K562 (cell line): ENCODE data around the gene TSTD1.

ENCODE experiments used
- CTCF ChIP-seq, 3 experiments: IDR thresholded peaks in 2 of 3; conservative IDR thresholded peaks in 1 of 3; 2 replicates each; pipeline ENCODE4 v1.5.1; 2011 to 2012; ENCODE audit warnings: low read length in 3 of 3, mild to moderate bottlenecking in 3 of 3, control low read depth in 2 of 3, improper control_type of control experiment in 1 of 3, inconsistent platforms in 1 of 3, low read depth in 1 of 3, mixed read lengths in 1 of 3, moderate library complexity in 1 of 3; ENCODE audit not compliant: insufficient read depth in 2 of 3
- FOXJ3 ChIP-seq: sonication (generic); formaldehyde crosslinking; IDR thresholded peaks from 2 replicates; pipeline ENCODE4 v1.4.0; 2020; ENCODE audit warnings: mild to moderate bottlenecking, missing genetic modification reagents
- MEF2A ChIP-seq: IDR thresholded peaks from 2 replicates; pipeline ENCODE4 v1.6.1; 2011; ENCODE audit warnings: low read depth, mild to moderate bottlenecking, low read length, moderate library complexity; ENCODE audit not compliant: control insufficient read depth
- PATZ1 ChIP-seq: fragments of 250-450 bp; sonication (Bioruptor Pico); IDR thresholded peaks from 2 replicates; pipeline ENCODE4 v1.5.0; 2020; ENCODE audit warnings: mild to moderate bottlenecking, borderline replicate concordance
- PRDM10 ChIP-seq: fragments of 450-650 bp; IDR thresholded peaks from 2 replicates; pipeline ENCODE4 v1.6.1; 2018; ENCODE audit not compliant: partially characterized antibody
- PTRF ChIP-seq: fragments of 450-650 bp; IDR thresholded peaks from 2 replicates; pipeline ENCODE4 v1.6.1; 2016; ENCODE audit warnings: mild to moderate bottlenecking, missing genetic modification characterization, missing compliant biosample characterization
- RAD21 ChIP-seq, 2 experiments: fragments of 250-450 bp in 1 of 2; fragments of 450-650 bp in 1 of 2; sonication (Bioruptor Pico) in 1 of 2; formaldehyde crosslinking in 1 of 2; IDR thresholded peaks in 1 of 2; conservative IDR thresholded peaks in 1 of 2; 2 replicates each; pipeline versions ENCODE4 v1.4.0 to v1.8.0; 2020 to 2022; ENCODE audit warnings: mild to moderate bottlenecking in 2 of 2, moderate library complexity in 1 of 2
- TAF1 ChIP-seq: IDR thresholded peaks from 2 replicates; pipeline ENCODE4 v1.6.1; 2011; ENCODE audit warnings: mild to moderate bottlenecking, low read length, moderate library complexity; ENCODE audit not compliant: insufficient read depth, control insufficient read depth, severe bottlenecking; ENCODE audit errors: extremely low read depth
- TBP ChIP-seq: optimal IDR thresholded peaks from 2 replicates; pipeline ENCODE3; 2011; ENCODE audit warnings: low read depth, low read length, improper control_type of control experiment
- ZNF282 ChIP-seq: sonication (generic); formaldehyde crosslinking; IDR thresholded peaks from 2 replicates; pipeline ENCODE4 v1.8.1; 2023; ENCODE audit warnings: missing genetic modification reagents
- TF ChIP-seq, protein P1 (sequence below): sonication (generic); formaldehyde crosslinking; IDR thresholded peaks from 2 replicates; pipeline ENCODE4 v1.8.0; 2023; ENCODE audit warnings: mild to moderate bottlenecking, missing genetic modification reagents

DNA sequence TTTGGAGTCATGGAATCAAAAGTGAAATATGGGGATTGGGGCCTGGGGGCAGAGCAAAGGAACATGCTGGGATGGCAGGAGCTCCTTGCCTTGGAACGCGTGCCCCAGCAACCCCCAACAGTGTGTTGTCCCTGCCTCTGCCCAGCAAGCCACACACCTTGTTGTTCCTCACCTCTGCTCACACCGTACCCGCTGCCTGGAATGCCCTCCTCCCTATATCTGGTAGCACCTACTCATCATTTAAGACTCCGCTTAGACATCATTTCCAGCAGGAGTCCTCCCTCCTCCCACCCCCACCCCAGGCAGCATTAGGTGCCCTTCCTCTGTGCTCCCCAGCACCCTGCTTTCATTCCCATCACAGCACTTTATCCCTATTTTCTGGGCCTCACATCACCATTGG lies 42.8 kb upstream of the TSTD1 start:
- TF ChIP-seq TBP = no peak
- TF ChIP-seq PTRF (tag) = no peak
- TF ChIP-seq FOXJ3 (CRISPR knock-in tag) = no peak
- no peak for TF ChIP-seq CTCF (IDR thresholded peaks at IDR 0.05 in 2 of 3, conservative IDR thresholded peaks at IDR 0.05 in 1 of 3; ENCODE audit: insufficient read depth in 2 of 3, low read depth in 1 of 3, low read length in 3 of 3)
- TF ChIP-seq MEF2A = no peak
- no peak for TF ChIP-seq ZNF282 (CRISPR knock-in tag)
- TF ChIP-seq, protein P1, sequence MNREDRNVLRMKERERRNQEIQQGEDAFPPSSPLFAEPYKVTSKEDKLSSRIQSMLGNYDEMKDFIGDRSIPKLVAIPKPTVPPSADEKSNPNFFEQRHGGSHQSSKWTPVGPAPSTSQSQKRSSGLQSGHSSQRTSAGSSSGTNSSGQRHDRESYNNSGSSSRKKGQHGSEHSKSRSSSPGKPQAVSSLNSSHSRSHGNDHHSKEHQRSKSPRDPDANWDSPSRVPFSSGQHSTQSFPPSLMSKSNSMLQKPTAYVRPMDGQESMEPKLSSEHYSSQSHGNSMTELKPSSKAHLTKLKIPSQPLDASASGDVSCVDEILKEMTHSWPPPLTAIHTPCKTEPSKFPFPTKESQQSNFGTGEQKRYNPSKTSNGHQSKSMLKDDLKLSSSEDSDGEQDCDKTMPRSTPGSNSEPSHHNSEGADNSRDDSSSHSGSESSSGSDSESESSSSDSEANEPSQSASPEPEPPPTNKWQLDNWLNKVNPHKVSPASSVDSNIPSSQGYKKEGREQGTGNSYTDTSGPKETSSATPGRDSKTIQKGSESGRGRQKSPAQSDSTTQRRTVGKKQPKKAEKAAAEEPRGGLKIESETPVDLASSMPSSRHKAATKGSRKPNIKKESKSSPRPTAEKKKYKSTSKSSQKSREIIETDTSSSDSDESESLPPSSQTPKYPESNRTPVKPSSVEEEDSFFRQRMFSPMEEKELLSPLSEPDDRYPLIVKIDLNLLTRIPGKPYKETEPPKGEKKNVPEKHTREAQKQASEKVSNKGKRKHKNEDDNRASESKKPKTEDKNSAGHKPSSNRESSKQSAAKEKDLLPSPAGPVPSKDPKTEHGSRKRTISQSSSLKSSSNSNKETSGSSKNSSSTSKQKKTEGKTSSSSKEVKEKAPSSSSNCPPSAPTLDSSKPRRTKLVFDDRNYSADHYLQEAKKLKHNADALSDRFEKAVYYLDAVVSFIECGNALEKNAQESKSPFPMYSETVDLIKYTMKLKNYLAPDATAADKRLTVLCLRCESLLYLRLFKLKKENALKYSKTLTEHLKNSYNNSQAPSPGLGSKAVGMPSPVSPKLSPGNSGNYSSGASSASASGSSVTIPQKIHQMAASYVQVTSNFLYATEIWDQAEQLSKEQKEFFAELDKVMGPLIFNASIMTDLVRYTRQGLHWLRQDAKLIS = no peak
- TF ChIP-seq RAD21 (CRISPR knock-in tag; conservative IDR thresholded peaks at IDR 0.05 in 1 of 2, IDR thresholded peaks at IDR 0.05 in 1 of 2) = no peak
- TF ChIP-seq PATZ1 (CRISPR knock-in tag) = no peak
- TF ChIP-seq PRDM10 = no peak
- TF ChIP-seq TAF1 = no peak
